ENCODE measurements around the gene WIZ.
A peak's percentile ranks its signal among the peaks of the same experiment; 100 is the strongest.
"Not testable (repeated sequence)": the region's sequence is repeated elsewhere in the genome, so short reads cannot be mapped to it uniquely, and the experiment has no call there.

WIZ gene

GRCh38 chr19:15401397-15401710, 48.4 kb downstream of the WIZ start:
- DNase-seq: no peak

- DNase-seq: no peak
These were observed 49.0 kb downstream of the WIZ start for GRCh38 chr19:15400521-15401396.

- no peak for DNase-seq
These were observed 50.1 kb downstream of the WIZ start for GRCh38 chr19:15399635-15400034.

GRCh38 chr19:15399234-15399515, 50.6 kb downstream of the WIZ start:
- DNase-seq: no peak

DNA sequence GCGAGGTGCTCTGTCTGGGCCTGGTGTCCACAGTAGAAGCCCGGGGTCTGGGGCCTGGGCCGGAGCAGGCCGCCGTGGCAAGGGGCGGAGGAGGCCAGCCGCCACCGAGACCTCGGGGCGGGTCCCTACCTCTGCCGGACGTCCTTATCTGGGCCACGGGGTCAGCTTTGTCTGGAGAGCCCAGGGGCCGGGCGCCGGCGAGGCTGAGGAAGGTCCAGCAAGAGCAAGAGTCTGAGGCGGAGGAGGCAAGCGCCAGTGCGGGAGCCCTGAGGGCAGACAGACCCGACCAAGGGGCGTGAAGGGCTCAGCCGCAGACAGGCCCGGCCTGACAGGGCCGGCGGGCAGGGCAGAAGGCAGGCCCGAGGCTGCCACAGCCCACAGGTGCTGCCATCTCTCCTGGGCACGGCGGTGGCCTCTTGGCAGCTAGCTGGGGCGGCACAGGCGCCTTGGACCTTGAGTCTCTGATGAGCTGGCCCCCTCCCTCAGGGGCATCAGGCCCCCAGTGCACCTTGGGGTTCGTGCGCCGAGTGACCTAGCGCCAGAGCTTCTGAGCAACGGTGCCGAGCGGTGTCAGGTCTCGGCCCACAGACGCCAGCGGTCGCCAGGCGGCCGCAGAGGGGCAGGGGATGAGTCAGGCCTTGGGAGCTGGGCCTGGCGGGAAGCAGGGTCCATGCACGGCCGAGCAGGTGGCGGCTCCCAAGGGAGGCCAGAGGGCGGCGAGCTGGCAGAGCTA, 51.1 kb downstream of the WIZ start:
- no peak for DNase-seq

DNA sequence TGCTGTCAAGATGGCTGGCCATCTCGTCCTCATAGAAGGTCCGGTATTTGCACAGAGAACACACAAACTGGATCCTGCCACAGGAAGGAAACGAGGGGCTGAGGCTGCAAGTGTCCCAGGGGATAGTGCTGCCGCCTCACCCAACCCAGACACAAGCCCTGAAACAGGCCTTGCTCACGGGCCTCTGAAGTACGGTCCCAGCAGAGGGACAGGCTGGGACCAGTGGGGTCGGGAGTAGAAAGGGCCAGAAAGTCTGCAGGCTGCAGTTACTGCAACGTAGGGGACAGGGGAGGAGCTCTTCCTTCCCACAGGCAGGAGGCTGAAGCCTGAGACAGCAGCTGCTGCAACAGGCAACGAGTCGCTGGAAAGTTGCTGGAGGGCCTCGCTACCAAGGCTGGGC, 52.0 kb downstream of the WIZ start:
- no peak for DNase-seq

DNA sequence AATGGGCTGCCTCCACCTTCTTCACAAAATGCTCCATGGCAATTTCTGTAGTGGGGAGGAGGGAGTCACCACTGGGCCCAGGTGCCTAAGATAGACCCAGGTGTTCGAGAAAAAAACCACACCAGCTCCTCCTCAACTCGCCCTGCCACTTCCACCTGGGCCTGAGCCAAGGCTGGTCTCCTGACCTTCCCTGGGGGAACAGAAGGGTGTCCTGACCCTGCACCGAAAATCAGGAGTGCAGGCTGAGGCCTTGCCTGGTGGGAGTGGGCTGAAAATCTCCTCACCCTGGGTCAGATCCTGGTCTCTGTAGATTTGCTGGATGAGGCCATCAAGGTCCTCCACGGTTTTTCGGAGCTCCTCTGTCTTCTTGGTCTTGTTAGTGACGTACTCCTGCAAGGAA, 52.5 kb downstream of the WIZ start:
- no peak for DNase-seq

GRCh38 chr19:15396436-15396835, 53.3 kb downstream of the WIZ start:
- DNase-seq: no peak

GRCh38 chr19:15395251-15395650, 54.5 kb downstream of the WIZ start:
- not testable (repeated sequence) for DNase-seq

DNA sequence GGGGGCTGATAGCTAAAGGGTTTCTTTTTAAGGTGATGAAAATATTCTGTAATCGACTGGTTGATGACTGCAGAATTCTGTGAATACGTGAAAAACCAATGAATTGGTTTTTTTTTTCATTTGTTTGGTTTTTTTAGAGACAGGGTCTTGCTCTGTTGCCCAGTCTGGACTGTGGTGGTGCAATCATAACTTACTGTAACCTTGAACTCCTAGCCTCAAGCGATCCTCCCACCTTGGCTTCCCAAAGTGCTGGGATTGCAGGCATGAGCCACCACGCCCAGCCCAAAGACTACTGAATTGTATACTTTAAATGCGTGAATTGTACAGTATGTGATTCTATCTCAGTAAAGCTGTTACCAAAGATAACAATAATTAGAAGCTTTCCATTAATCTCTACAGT, 55.3 kb downstream of the WIZ start:
- DNase-seq: no peak

- DNase-seq: no peak
These were observed 55.8 kb downstream of the WIZ start for GRCh38 chr19:15393963-15394362.

GRCh38 chr19:15390814-15391213, 58.9 kb downstream of the WIZ start:
- no peak for DNase-seq

- no peak for DNase-seq
These were observed 67.9 kb downstream of the WIZ start for GRCh38 chr19:15381864-15382263.

GRCh38 chr19:15381429-15381828, 68.3 kb downstream of the WIZ start:
- no peak for DNase-seq

GRCh38 chr19:15379999-15380647, 69.6 kb downstream of the WIZ start:
- DNase-seq: no peak

GRCh38 chr19:15379083-15379998, 70.4 kb downstream of the WIZ start, which contains the start of gene AKAP8:
Gene AKAP8 (minus strand): TSS chr19:15379787. CDS start chr19:15379731, 56 bp downstream.
- peak; percentile 99 for DNase-seq

DNA sequence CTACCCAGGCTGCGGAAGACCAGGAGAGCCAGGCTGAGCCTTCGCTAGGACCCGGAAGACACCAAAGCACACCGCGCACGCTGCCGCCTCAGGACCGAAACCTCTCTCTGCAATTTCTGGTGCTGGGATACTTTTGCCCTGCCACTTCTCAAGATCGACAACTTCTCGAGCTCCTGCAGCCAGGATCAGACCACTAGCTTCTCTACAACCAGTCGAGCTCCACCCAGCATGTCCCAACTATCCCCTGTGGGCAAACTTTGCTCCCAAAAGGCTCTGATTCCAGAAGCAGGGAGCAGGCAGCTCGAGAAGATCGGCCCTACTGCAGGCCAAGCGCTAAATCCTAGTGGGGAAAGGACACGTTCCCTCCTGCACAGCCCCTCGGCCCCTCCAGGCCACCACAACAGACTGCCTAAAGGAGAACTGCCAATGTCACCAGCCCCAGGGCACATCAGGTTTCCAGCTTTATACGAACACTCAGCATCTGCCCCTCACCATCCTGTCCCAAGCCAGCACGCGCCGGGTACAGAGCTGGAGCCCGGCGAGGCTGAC, 71.1 kb downstream of the WIZ start:
- DNase-seq: peak; percentile 56

- DNase-seq: no peak
These were observed 74.8 kb downstream of the WIZ start for GRCh38 chr19:15374796-15375440.

GRCh38 chr19:15374105-15374651, 75.6 kb downstream of the WIZ start:
- DNase-seq: no peak

- no peak for DNase-seq
These were observed 76.1 kb downstream of the WIZ start for GRCh38 chr19:15373644-15374043.

GRCh38 chr19:15372891-15373301, 76.9 kb downstream of the WIZ start:
- DNase-seq: no peak

GRCh38 chr19:15372470-15372869, 77.3 kb downstream of the WIZ start:
- DNase-seq: no peak
